ENCODE measurements around the gene MCC.

GRCh38 chr5:112996830-112997374, 491.4 kb downstream of the MCC start:
- TF ChIP-seq, protein P1, sequence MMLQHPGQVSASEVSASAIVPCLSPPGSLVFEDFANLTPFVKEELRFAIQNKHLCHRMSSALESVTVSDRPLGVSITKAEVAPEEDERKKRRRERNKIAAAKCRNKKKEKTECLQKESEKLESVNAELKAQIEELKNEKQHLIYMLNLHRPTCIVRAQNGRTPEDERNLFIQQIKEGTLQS (CRISPR knock-in tag; conservative IDR thresholded peaks at IDR 0.05) = no peak
- TF ChIP-seq, protein P2, sequence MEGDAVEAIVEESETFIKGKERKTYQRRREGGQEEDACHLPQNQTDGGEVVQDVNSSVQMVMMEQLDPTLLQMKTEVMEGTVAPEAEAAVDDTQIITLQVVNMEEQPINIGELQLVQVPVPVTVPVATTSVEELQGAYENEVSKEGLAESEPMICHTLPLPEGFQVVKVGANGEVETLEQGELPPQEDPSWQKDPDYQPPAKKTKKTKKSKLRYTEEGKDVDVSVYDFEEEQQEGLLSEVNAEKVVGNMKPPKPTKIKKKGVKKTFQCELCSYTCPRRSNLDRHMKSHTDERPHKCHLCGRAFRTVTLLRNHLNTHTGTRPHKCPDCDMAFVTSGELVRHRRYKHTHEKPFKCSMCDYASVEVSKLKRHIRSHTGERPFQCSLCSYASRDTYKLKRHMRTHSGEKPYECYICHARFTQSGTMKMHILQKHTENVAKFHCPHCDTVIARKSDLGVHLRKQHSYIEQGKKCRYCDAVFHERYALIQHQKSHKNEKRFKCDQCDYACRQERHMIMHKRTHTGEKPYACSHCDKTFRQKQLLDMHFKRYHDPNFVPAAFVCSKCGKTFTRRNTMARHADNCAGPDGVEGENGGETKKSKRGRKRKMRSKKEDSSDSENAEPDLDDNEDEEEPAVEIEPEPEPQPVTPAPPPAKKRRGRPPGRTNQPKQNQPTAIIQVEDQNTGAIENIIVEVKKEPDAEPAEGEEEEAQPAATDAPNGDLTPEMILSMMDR (IDR thresholded peaks at IDR 0.05) = no peak
- TF ChIP-seq NFE2L1 (CRISPR knock-in tag; IDR thresholded peaks at IDR 0.05) (no peak), ESRRA (CRISPR knock-in tag; IDR thresholded peaks at IDR 0.05; ENCODE audit: borderline replicate concordance) (no peak), TEAD1 (CRISPR knock-in tag; IDR thresholded peaks at IDR 0.05) (no peak), RELA (CRISPR knock-in tag; IDR thresholded peaks at IDR 0.05; ENCODE audit: borderline replicate concordance) (no peak), USF1 (CRISPR knock-in tag; IDR thresholded peaks at IDR 0.05) (no peak), ZSCAN18 (CRISPR knock-in tag; IDR thresholded peaks at IDR 0.05) (no peak), E2F1 (CRISPR knock-in tag; IDR thresholded peaks at IDR 0.05) (no peak), CBFB (CRISPR knock-in tag; IDR thresholded peaks at IDR 0.05; ENCODE audit: low read depth) (no peak), ATF1 (CRISPR knock-in tag; IDR thresholded peaks at IDR 0.05) (no peak), KAT7 (CRISPR knock-in tag; IDR thresholded peaks at IDR 0.05; ENCODE audit: borderline replicate concordance) (no peak)
- TF ChIP-seq, protein P3, sequence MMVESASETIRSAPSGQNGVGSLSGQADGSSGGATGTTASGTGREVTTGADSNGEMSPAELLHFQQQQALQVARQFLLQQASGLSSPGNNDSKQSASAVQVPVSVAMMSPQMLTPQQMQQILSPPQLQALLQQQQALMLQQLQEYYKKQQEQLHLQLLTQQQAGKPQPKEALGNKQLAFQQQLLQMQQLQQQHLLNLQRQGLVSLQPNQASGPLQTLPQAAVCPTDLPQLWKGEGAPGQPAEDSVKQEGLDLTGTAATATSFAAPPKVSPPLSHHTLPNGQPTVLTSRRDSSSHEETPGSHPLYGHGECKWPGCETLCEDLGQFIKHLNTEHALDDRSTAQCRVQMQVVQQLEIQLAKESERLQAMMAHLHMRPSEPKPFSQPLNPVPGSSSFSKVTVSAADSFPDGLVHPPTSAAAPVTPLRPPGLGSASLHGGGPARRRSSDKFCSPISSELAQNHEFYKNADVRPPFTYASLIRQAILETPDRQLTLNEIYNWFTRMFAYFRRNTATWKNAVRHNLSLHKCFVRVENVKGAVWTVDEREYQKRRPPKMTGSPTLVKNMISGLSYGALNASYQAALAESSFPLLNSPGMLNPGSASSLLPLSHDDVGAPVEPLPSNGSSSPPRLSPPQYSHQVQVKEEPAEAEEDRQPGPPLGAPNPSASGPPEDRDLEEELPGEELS (CRISPR knock-in tag; IDR thresholded peaks at IDR 0.05) = no peak
- TF ChIP-seq, protein P4, sequence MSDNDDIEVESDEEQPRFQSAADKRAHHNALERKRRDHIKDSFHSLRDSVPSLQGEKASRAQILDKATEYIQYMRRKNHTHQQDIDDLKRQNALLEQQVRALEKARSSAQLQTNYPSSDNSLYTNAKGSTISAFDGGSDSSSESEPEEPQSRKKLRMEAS (CRISPR knock-in tag; IDR thresholded peaks at IDR 0.05) = no peak
